NCI-H69 (cell line): ENCODE data around the gene TMIE.

Experiments used
- DNase-seq: peaks from one replicate; lab custom pipeline; 2025; lab: John Stamatoyannopoulos, UW

Gene TMIE

DNA sequence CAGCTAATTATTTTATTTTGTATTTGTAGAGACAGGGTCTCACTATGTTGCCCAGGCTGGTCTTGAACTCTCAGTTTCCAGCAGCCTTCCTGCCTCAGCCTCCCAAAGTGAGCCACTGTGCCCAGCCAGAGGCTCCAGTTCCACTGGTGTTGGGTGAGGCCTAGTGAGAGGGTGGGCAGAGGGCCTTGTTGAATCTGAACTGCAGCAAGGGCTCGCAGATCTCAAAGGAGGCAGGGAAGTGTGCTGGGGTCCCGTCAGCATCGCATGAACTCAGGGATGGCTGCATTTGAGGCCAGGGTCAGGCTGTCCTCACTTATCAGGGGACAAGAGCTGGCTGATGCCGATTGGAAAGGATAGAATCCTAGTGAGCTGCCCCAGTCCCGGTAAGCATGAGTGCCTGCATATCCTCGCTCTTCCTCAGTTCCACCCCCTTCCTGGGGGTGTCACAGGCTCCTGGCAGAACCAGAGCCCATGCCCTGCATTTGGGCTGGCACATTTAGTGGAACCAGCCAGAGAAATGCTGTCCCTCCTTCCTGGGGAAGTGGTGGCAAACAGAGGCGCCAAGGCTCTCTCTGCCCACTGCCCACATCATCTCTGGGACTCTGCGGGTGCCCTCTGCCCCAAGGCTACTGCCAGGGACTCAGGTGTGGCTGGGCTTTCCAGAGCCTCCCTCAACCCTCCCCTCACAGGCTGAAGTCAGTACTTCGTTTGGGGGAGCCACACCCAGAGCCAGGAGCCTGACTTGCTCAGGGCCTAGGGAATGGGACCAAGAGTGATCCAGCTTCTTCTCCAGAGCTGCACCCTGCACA, 31.8 kb upstream of the TMIE start:
- no peak for DNase-seq

DNA sequence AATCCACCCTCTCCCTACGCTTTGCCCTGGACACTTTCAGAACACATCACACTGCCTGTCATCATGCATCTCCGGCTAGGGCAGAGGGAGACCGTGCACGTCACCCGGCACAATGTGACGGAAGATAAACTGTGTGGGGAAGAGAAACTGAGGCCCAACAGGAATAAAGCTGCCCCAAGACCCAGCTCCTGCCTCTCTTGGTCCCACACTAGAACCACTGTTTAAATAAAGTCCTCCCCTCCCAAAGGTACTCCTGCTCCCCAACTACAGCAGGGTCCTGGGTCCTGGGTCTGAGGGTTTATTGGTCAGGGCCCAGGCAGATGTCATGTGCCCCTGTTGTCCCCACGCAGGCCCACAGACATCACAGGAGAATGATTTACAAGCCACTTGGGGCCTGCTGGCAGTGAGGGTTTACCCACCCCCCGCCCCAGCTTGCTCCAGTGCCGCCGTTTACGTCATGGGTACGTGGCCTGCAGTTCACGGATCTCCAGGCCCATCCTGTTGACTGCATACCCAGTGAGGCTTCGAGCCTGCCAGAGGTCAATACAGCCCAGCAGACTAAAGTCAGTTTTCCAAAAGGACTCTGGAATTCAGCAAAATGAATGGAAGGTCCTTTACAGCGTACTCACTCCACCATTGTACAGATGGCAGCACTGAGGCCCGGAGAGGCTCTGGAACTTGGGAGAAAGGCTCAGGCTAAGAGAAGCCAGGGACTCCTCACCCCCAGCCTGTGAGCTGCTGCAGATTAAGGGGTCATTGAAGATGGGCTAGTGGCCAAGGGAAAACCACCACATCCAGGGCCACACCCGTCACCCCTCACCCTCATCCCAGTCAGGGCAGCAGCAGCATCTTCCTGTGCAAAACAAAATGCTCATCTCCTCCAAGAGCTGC, 30.9 kb upstream of the TMIE start:
- no peak for DNase-seq

DNA sequence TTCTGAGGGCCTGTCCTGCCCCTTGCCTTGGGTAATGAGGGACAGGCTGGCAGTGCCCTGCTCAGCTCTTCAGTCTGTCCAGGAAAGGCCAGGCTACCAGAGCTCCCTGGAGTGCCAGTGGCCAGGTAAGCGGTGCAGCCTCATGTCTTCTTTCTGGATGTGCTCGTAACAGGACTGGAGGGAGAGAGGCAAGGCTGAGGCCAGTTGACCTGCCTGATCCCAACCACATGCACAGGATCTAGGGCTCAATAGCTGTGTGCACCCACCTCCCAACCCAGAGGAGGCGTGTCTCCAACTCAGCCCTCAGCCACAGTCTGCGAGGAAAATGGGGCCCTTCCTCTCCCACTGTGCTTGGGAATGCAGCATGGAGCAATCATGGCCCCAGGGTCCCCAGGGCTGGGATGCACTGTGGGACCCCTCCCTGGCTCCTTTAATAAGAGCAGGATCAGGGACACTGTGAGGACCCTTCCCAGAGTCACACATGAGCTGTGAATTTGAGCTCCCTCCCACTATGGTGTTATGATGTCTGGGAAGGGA, 30.2 kb upstream of the TMIE start:
- no peak for DNase-seq

DNA sequence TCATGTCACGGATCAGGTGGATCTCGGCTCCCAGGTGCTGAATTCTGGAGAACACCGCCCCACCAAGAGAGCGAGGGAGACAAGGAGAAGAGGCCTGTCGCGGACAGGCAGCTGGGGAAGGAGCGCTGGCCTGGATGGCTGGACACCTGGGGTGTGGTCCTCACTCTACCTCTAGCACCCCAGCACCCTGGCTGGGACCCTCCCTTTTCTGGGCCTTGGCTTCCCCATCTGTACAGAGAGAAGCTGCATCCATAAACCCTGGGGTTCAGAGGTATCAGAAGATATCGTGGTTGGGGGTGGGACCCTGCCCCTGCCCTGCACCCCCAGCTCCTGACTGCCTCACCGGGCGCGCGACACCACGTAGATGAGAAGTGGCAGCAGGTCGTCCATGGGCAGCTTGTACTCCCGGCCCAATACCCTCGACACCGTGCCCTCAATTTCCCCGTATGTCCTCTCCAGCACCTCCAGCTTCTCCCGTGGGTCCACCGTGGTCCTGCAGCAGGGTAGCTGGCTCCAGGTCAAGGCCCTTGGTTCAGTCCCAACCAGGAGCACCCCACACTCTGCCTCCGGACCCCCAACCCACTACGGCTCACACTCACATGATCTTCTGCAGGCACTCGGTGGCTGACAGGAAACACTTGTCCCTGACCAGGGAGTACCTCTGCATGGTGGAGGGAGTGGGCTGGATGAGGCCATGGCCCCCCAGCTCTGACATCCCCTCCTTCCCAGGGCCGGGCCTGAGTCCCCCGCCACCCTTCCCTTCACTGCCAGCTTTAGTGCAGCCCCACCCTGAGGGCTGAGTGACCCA, 29.4 kb upstream of the TMIE start:
- no peak for DNase-seq

DNA sequence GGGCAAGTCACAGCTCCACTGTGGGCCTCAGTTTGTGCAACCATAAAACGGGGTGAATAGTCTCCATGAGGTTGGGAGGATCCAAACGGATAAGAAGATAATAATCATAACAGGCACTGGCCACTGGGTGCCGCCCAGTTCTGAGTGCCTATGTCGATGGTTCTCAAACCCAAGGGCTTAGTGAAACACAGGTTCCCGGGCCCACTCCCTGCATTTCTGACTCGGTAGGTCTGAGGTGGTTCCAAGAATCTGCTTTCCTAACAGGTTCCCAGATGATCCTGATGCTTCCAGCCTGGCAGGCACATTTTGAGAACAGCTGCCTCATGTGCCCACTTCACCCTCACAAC, 28.9 kb upstream of the TMIE start:
- no peak for DNase-seq

DNA sequence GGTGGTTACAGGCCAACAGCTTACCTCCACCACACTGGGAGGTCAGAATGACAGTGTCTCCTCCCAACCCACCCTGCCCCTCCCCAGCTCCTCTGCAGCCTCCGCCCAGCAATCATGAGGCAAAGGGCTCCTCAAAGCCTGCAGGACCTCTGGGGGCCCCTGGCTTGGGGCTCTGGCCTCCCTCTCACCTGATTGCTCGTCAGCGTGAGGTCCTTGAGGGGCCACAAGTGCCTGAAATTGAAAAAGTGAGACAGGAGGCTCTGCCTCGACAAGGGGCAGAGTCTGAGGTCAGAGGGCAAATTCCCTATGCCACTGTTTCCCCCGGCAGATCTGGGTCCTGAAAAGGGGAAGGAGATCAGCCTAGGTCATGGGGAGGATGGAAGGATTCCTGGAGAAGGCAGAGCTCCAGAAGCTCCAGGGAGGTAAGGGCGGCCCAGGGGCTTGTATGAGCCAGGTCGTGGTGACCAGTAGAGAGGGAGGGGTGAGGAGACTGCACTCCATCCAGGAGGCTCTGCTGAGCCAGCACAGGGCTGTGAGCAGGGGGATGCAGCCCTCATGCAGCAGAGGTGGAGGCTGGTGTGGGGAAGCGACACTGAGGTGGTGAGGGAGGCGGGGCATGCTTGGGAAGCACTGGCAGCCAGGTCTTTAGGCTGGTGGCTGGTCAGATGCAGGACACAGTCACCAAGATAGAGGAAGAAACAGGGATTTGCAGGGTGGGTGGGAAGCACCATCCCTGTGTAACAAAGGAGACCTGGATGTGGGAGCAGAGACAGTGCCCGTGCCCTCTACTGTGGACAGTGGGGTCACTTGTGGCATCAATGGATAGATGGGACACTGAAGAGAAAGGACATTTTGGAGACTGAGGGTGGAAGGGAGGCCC, 27.8 kb upstream of the TMIE start:
- no peak for DNase-seq

DNA sequence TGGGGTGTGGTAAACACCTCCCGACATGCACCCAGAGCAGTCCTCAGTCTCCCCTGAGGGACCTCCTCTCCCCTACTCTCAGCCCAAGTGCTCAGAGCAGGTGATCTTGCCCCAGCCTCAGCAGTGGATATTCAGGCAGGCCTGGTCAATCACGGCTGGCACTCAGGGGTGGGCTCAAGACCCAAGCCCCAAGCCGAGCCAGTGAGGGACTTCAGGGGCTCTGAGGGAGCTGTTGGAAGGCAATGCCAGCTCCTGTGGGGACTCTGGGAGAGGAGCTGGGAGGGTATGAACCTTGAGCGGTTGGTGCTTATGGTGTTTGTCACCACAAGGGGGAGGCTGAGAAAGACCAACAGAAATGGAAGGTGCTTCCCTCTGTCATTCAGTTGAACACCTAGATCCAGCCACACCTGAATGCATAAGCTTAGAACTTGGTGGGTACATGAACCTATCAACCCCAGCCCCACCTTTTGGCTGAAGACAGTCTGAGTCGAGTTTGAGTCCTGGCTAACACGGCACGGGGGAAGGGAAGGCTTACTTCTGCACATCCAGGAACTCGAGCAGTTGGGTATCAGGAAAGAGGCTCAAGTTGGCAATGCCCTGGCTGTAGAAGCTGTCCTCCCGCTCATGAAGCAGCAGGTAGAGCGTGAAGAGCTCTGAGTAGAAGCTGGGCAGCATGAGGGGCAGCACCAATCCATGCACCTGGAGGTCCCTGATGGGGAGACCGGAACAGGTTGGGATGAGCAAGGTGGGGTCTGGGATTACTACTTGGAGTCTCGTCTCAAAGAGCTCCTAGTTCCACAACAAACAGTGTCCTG, 27.0 kb upstream of the TMIE start:
- peak; percentile 5 for DNase-seq

DNA sequence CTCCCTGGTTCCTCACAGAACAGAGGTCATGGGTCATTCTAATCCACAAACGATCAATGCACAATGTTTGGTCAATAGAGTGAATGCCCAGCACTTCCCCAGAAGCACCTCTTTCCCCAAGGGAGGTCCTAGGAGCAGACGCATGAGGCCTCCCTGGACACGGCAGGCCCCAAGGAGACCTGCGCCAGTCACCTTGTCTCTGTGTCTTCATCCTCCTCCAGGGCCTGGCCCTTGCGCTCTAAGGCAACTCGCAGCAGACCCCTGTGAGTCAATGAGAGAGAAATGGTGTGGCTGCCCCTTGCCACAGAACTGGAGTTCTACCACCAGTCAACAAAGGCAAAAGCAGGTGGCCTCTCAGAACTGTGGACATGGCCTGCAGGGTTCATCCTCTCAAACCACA, 25.8 kb upstream of the TMIE start:
- DNase-seq = no peak

DNA sequence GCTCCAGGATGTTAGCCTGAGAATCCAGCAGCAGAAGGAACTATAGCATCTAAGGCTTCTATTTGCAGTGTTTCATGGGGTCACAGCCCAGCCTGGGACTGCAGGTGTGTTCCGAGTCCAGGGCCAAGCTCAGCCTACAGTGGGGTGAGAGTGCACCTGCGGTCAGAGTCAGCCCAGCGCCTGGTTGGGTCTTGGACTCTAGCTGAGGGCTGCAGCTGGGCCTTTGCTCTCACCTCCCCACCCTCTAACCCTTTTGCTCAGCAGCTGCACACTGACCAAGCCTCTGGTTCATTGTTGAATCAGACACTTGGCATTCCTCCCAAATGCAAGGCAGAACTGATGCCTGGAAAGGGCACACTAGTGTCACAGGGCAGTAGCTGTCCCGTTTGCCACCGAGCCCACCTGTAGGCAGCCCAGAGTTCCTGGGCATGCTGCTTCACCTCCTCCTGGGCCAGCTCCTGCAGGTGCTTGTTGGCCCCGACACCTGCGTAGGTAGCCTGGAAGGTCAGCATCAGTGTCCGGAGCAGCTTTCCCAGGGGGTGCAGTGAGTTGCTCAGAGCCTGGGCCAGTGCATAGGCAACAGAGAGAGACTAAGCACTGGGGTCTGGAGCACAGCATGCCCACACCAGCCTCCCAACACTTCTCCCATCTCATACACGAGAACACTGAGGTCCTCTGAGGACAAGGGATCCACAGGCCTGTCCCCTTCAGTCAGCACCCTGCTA, 25.2 kb upstream of the TMIE start:
- no peak for DNase-seq

DNA sequence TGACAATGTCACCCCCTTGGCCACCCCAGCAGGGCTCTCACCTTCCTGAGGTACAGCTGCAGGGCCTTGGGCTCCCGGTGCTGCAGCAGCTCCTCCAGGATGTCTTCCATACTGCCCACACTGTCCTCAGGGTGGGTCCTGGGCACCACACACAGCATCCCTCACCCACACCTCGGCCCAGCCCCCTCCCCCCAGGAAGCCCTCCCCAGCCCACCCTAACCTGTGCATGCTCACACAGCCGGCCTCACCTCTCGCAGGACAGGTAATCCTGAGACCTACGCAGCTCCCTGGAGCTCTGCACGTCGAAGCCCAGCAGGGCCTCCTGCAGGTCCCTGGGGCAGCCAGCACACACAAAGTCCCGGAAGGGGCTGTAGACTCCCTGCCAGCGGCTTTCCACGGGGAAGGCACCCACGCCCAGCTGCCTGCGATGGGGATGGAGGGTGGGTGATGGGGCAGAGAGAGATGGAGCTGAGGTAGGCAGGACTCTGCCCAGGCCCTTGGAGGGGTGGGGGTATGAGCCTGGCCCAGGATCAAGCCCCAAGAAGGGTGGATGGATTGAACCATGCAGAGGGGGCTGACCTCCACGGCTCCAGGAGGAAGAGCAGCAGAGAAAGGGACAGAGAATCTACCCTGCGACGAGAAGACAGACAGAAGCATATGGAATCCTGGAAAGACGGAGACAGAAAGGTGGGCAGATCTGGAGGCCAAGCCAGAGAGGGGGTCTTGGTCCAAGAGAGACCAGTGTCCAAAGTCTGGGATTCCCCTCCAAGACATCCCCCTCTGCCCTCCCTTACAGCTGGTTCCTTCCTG, 24.4 kb upstream of the TMIE start:
- DNase-seq = no peak

DNA sequence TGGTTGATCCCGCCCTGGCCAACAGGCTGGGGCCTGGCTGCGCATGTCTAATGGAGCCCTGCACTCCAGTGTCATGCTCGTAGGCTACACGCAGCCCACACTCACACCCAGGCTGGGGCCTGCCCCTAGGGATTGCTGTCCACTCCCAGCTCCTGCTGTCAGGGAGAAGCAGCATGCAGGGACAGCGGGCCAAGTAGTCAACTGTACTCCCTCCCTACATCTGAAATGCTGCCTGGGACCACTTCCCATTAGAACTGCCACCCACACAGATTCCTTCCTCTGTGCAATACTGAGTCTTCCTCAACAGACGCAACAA, 23.8 kb upstream of the TMIE start:
- DNase-seq = no peak

DNA sequence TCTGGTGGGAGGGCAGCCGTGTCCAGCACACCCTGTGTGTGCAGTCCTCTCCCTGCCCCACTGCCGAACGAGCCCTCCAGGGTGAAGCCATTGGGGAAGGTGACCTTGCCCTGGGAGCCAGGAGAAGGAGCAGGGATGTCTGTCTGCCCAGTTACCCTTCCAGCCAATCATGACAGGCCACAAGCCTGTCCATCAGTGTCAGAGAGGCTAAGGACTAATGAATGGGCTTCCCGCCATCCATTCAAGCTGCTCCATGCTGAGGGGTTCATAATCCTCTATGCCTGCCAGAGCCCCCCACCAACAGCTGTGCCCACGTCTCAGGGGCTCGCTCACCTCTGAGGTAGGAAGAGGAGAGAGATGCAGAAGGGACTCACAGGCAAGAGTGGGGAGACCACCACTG, 22.9 kb upstream of the TMIE start:
- DNase-seq = no peak

DNA sequence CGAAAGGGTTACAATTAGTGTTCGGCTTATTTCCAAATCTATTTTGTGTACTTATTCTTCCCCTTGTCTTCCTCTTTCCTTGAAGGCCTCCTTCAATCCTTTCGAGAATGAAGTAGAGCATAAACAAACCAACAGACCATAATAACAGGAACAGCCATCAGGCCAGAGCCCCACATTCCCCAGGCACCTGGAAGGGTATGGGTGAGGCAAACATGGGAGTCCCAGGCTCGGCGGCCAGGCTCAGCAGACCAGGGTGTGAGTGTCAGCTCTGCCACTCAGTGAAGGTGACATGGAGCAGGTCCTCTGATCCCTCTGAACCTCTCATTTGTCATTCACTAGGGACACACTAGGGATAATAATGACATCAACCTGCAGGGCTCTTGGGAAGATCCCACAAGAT, 21.5 kb upstream of the TMIE start:
- DNase-seq = no peak

DNA sequence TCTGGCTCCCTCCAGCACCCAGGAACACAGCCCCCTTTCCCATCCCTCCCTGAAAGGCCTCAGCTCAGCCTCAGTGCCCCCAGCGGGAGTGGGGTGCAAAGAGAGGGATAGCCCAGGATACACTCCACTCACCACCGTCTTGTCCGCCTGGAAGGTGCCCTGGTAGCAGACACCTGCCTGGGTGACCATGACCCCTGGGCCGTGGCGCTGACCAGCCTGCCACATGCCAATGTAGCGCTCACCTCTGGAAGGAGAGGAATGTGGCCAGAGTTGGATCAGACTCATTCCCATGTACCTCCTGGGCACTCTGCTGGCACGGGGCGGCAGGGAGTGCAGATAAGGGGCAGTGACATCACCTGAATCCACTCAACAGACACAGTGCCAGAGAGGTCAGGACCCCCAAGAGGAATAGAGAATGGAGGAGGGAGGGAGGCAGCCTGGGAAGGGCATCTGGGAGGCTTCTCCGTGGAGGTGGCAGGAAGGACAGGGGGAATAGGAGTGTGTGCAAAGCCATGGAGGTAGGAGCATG, 20.8 kb upstream of the TMIE start:
- DNase-seq = no peak

DNA sequence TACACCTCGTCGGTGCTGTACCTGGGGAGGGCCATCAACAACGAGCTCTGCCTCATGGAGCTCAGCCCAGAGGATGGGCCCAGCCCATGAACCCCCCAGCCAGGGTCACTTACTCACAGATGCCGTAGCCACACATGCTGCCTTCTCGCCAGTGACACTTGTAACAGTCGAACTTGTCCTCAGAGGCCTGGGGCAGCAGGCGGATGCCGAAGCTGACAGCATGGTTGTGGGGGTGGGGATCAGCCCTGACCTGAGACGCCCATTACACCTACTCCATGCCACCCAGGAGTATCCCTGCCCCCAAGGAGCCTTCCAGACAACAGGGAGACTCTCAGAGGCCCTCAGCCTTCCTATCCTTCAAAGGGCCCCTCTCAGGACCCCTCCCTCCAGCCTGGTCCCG, 19.8 kb upstream of the TMIE start:
- DNase-seq = no peak

DNA sequence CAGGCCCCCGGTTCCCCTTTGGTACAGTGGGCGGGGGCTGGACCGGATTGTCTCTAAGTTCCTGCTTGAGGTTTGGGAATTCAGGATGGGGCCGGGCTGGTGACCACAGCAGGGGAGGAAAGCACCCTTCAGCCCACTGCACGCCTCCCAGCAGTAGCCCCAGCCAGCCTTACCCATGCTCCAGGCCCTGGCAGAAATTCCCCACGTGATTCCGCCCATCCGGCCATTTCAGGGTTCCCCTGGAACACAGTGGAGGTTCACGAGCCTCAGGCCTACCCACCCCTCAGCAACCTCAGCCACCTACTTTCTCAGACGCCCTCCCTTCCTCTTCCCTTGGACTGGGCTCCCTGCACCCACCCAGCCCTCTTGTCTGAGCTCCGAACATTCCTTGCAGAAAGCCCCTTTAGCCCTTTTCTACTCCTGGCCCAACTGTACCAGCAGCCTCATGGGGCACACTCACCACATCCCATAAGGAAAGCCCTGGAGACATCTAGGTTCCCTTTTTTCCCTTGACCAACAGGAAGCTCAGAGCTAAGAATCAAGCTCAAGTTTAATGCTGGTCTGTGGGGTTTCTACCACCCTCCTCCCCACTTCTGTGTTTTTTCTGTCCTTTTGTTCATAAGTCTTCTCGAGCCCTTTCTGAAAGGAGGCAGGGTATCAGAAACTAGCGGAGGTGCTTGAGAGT, 19.2 kb upstream of the TMIE start:
- DNase-seq = no peak

DNA sequence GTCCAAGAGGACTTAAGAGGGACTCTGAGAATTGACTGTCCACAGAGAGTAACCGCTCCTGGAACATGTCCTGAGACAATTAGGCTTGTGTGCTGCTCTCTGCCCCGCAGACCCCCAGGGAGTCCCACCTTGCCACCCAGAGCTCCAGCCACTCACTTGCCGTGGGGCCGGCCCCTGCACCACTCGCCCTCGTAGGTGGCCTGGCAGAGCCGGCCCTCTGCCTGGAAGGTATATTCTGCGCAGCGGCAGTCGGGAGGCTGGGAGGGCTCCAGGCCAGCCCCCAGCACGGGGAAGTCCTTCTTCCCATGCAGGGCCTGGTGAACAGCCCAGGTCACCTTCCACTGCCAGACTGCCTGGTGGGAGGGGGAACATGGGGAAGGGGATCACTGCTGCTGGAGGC, 18.2 kb upstream of the TMIE start:
- no peak for DNase-seq

DNA sequence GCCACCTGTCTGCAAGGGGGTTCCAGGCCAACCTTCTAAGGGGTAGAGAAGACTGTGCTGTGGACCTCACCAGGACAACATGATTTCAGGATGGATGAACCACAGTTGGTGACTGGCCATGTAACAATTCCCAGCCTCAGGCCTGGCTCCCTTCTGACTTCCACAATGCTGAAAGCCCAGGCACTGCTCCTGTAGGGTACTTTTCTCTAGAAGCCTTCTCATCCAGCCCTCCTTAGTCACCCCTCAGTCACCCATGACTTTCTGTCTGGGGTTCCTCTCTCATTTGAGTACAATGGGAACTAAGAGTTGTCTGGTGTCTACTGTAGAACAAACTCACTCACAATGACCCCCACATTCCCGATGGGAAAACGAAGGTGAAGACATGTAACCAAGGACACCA, 16.3 kb upstream of the TMIE start:
- DNase-seq = no peak
